Measurements from ENCODE around the gene XIRP1. TPM values are rescaled to one million over a fixed set of nuclear protein-coding genes. Genes with fewer than 3 reads are reported as not detected.

The XIRP1 gene
- total RNA-seq, 1 experiment from 2014 or later = not detected

DNA sequence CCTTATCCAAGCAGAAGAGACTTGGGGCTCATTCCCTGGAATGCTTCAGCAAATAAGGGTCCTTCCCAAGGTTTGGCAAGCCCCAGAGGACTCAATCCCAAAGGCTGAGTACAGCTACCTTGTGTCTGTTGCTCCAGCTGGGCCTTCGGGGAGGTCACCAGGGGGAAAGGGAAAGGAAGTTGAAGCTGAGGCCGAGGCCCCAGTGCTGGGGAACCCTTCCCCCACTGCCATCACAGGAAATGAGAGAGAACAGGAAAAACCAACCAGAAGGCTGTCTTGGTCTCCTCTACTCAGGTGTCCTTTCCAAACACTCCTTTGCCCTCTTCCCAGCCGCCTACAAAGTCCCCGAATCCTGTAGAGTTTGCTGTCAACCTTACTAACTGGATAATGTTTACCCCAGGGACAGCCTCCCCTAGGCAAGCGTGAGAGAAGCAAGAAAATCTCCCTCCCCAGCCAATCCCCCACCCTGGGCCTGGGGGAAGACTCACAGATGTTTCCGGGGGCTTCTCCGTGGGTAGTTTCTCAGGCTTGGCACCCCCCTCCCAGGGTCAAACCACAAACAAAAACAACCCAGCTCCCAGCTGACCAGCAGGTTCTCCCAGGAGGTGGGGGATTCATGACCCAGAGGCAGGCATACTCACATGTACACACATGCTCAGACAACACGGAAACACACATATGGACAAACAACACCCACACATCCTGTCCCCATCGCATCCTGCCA, 44.5 kb downstream of the XIRP1 start:
- no peak for DNase-seq (ENCODE audit: extremely low read depth, low read depth)

- peak; percentile 73 for DNase-seq (ENCODE audit: extremely low read depth, low read depth)
These were observed 45.5 kb downstream of the XIRP1 start for GRCh38 chr3:39146611-39147591.

GRCh38 chr3:39146083-39146501, 46.3 kb downstream of the XIRP1 start:
- DNase-seq (ENCODE audit: extremely low read depth, low read depth) = no peak

- no peak for DNase-seq (ENCODE audit: extremely low read depth, low read depth)
These were observed 47.5 kb downstream of the XIRP1 start for GRCh38 chr3:39144748-39145380.

DNA sequence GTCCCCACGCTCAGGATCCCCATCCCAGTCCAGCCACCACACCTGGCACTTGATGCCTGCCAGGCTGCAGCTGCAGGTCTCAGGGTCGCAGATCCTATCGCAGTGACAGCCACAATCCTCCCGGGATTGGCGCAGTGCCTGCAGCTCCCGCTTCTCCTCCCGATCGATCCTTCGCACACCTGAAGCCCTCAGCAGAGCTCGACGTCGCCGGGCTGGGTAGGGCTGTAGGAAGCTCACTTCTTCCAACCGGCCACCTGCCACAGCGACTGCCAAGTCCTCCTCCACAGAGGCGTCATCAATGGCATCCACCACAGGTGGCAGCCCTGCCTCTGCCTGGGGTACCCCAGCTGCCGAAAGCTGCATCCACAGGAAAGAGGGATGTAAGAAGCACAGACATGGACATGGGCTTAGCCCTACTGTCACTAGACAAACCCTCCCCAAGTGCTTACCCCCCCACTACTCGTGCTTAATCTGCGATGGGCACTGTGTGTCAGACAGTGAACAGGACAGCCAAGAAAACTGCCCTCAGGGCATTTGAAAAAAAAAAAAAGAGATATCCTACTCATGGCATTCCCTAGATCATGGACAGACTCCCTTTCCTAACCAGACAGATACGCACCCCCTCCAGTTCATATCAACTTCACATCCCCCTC, 48.2 kb downstream of the XIRP1 start:
- no peak for DNase-seq (ENCODE audit: extremely low read depth, low read depth)

GRCh38 chr3:39143051-39143885, 49.1 kb downstream of the XIRP1 start:
- no peak for DNase-seq (ENCODE audit: extremely low read depth, low read depth)

DNA sequence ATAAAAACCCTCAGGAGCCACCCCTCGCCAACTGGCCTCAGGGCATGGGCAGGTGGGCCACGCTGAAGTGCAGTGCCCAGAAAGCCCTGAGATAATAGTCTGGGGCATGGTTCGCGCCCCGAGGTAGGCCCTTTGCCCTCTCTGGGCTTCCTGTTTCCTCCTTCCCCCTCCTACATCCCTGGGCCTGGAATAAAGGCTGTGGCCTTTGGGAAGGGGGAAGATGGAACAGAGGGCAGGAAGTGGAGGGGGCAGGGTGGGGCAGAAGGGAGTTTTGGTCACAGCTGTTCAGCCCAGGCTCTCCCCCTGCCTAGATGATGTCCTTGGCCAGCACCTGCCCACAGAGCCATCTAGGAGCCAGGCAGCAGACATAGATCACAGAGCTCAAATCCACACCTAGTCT, 50.3 kb downstream of the XIRP1 start:
- no peak for DNase-seq (ENCODE audit: extremely low read depth, low read depth)

GRCh38 chr3:39141171-39141995, 51.0 kb downstream of the XIRP1 start:
- DNase-seq (ENCODE audit: extremely low read depth, low read depth) = no peak

DNA sequence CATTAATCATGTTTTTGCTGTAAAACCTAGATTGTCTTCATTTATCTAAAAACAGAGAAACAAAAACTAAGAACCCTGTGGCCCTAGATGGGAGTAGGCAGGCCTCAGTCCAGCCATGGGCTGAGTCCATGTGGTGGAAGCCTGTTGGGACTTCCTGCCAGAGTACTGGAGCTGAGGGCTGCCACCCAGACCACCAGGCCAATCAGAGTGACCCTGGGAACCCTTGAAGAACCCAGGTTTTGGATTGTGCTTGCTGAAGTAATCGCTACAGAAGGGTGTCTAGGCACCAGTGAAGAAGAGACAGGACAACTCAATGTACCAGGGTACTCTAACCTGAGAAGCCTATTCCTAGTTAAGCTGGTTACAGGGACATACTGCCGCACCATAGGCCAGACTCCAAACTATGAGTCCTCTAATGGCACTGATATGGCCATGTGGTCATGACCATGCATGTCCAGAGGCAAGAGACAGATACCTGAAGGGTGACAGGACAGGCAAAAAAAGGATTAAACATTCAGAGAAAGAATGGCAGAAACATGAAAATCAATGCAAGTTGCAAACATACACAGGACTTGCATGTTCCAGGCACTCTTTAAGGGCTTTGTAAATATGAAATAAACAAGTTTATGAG, 51.9 kb downstream of the XIRP1 start:
- DNase-seq (ENCODE audit: extremely low read depth, low read depth) = no peak

- no peak for DNase-seq (ENCODE audit: extremely low read depth, low read depth)
These were observed 53.0 kb downstream of the XIRP1 start for GRCh38 chr3:39139442-39139841.

DNA sequence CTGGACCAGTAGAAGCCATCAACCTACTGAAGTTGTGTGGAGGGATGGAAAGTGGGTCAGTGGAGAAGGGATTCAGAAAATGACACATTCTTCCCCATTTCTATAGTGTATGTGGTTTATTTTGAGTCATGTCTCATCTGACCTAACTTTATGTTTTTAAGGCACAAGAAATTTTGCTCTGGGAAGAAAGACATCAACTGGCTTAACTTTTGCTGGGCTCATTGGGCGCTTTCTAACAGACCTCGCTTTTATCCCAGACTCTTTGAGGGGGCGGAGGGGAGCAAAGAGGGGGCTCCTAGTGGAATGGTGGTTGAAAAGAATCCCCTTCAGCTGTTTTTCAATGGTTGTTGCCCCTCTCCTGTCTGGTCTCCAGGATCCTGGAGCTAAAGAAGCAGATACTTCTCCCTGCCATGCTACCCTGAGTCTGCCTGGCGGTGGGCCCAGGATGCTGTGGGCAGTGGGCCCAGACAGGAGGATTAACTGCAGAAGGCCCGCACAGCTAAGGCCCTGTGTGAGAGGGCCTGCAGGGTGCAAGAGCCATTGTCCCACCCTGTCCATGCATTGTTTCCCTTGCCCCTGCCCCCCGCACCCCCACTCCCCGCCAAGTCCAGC, 53.5 kb downstream of the XIRP1 start:
- DNase-seq (ENCODE audit: extremely low read depth, low read depth) = no peak

DNA sequence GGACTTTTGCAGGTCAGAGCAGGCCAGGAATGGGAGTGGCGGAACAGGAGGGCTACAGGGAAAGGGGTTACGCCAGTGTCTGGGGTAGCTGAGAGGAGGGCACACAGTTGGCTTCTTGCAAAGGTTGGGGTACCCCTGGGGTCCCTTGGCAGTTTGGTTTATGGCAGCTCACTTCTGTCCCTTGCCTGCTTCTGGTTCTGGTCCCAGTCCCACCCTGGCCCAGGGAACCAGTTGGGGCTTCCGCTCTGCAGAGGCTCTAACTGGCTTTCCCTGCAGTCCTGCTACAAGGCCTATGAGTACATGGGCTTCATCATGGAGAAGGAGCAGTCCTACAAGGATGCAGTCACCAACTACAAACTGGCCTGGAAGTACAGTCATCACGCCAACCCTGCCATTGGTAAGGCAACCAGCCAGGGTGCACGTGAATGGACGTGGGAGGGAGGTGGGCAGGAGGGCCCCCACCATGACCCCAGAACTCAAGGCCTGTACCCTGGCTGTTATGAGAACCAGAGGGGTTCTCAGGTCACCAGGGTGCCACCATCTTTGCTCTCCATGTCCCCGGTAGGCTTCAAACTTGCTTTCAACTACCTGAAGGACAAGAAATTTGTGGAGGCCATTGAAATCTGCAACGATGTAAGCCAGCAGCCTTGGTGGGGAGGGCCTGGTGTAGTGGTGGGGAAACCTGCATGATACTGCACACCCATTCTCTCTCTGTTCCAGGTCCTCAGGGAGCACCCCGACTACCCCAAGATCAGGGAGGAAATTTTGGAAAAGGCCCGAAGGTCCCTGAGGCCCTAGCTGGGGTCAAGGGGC, 54.2 kb downstream of the XIRP1 start:
- DNase-seq (ENCODE audit: extremely low read depth, low read depth) = no peak

DNA sequence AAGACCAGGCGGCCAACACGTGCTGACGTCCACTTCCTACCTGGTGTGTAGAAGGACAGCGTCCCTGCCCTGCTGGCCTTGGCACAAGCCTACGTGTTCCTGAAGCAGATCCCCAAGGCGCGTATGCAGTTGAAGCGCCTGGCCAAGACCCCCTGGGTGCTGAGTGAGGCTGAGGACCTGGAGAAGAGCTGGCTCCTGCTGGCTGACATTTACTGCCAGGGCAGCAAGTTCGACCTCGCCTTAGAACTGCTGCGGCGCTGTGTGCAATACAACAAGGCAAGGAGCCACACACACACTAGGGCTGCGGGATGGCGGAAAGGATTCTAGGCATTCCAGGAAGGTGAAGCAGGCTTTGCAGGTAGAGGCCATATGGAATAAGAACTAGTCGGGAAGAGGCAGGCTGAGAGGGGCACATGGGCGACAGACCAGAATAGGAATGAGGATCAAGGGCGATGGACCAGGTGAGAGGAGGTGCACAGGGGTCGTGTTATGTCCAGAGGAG, 54.9 kb downstream of the XIRP1 start:
- DNase-seq (ENCODE audit: extremely low read depth, low read depth) = no peak

DNA sequence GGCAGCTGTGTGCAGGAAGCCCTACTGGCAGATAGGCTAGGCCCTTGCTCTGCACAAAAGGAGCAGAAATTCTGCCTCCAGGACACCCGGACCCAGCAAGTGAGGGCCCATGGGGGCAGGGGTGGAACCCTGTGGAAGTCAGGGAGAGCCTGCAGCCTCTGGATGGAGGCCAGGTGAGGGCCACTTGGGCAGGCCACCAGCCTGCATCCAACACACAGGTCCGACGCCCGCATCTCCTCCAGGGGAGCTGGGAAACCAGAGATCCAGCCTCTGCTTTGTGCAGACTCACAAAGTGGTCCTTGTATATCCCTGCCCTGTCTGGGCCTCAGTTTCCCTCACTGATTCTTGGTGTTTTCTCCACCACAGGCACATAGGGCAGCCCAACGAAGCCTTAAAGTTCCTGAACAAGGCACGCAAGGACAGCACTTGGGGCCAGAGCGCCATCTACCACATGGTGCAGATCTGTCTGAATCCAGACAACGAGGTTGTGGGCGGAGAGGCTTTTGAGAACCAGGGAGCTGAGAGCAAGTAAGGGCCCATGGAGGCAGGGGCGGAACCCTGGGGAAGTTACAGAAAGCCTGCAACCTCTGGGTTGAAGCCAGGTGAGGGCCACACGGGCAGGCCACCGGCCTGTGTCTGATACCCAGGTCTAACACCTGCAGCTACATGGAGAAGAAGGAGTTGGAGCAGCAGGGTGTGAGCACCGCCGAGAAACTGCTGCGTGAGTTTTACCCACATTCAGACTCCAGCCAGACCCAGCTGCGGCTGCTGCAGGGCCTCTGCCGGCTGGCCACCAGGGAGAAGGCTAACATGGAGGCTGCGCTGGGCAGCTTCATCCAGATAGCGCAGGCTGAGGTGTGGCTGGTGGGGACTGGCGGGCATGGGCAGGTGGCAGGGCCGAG, 55.6 kb downstream of the XIRP1 start:
- DNase-seq (ENCODE audit: extremely low read depth, low read depth) = no peak

DNA sequence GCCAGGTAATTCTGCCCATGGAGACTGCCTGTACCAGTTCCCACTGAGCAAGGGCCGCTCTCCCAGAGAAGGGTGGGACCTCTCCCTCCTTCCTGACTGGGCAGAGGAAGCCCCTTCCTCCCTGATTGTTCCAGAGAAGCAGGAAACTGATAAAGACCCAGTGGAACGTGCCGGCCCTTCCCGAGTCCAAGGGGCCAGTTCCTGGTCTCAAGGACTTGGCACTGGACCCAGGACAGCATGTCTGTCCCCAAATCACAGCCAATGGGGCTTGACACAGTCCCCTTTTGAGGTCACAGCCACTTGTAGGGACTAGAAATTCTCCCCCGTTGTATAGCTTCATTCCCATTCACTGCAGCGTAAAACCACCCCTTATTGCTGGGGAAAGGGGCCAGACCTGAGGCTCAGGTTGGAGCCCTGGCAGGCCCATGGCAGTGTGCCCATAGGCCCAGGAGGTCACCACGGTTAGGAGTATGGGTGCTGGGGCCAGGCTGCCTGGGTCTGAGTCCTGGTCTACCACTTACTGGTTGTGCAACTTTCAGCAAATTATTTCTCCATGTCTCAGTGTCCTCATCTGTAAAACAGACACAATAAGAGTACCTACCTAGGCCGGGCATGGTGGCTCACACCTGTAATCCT, 57.1 kb downstream of the XIRP1 start:
- no peak for DNase-seq (ENCODE audit: extremely low read depth, low read depth)

DNA sequence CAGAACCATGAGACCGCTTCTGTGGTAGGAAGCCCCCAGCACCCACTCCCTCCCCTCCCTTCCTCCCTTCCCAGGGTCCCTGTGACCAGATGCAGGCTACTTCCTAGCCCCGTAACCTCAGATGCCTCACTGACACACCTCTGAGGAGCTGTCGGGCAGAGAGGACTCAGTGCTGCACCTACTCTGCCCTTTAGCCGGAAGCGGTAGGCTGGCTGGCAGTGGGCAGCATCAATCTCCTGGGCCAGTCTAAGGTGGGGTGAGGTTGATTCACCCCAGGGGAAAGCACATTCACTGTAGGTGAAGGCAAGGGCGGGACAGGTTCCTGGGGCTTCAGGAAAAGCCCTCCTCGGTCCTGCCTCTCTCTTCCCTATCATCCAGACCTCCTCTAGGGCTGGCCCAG, 58.1 kb downstream of the XIRP1 start:
- DNase-seq (ENCODE audit: extremely low read depth, low read depth) = no peak
